CD4-positive, alpha-beta T cell treated with Interleukin-6 at 100 ng/mL for 8 hours (primary cell): ENCODE measurements around the gene PRKCD.

Experiments used
- DNase-seq: peaks from one replicate; pipeline ENCODE4 v3.0.0-alpha.2; 2020; ENCODE audit warnings: mixed read lengths, low spot score

The PRKCD gene

DNA sequence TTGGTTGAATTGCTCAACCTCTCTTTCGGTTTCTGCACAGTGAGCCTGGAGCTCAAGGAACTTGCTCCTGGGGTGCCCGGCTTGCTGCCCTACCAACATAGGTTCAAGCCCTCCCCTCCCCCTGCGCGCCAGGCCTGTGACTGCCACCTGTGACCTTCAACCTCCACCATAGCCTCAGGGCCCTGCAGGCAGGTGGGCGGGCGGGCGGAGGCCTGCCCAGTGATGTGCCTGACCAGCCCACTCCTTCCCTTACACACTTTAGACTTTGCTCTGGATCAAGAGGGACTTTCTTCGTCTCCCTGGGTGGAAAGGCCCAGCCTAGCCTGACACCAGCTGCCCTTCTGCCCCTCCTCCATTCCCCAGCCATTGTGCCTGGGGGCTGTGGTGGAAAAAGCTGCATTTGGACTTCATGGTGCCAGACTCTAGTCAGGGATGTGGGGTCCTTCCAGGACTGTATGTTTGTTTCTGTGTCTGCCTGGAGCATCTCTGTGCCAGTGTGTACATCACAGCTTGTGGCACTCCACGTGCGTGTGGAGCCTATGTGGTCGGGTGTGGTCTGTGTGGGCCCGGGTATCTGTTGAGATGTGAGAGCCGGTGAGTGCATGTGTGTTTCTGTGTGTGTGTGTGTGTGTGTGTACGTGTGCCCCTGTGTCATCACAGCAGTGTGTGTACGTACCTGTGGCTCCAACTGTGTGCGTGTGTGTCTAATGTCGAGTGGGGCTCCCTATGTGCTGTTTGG, 9.5 kb downstream of the PRKCD start:
- no peak for DNase-seq

DNA sequence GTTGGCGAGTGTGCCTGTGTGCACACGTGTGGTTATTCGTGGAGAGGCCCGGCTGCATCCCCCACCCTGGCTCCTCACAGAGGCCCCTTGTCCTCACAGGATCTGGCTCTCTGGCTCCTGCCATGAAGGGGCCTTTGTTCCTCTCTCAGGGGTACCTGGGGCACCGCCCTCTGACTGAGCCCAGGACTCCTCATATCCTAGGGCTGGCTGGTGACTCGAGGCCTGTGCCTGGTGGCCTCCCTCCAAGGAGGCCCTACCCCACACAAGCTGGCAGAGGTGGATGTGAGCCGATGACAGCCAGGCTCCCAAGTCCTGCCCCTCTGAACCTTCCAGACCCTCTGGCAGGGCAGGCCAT, 10.0 kb downstream of the PRKCD start:
- DNase-seq: no peak

DNA sequence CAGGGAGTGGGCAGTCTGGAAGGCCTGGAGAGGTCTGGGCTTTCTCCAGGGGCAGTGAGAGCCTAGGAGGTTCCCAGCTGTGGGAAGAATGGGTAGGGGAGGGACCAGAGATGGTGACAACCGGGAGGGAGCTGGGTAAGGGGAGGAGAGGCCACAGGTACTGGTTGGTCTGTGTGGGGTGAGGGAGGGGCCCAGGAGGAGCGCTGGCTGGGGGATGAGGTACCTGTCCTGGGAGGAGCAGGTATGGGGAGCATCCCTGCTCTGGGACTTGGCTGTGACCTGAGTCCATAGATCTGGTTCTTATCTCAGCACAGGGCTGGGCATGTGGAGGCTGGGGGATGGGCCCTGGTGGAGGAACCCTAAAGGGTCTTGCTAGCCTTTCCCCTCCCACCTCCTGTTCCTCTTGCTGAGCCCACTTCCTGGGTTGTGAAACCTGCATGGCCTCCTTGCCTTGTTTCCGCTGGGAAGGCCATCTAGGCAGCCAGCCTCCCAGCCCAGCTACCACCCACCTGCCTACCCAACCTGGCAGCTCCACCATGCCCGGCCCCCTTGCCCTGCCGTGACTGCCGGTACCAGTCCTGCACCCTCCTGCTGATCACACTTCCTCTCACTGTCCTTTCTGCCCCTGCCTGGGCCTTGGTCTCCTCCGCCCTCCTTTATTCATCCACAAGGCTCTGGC, 11.0 kb downstream of the PRKCD start:
- DNase-seq: no peak

DNA sequence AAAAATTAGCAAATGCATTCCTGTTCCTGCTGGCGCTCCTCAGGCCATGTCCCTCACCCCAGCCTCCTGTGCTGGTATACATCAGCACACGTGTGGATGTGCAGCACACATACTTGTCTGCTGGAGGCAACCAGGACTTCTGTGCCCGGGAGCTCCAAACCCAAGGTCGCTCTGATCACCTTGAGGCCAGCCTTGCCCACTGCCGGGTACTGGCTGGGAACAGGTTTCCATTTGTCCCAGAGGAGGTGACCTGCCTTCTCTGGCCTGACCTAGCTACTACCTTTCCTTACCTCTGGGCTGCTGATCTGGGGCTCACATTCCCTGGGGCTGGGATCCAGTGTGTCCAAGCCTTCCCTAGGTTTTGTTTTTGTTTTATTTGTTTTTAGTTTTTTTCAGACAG, 12.1 kb downstream of the PRKCD start:
- no peak for DNase-seq

DNA sequence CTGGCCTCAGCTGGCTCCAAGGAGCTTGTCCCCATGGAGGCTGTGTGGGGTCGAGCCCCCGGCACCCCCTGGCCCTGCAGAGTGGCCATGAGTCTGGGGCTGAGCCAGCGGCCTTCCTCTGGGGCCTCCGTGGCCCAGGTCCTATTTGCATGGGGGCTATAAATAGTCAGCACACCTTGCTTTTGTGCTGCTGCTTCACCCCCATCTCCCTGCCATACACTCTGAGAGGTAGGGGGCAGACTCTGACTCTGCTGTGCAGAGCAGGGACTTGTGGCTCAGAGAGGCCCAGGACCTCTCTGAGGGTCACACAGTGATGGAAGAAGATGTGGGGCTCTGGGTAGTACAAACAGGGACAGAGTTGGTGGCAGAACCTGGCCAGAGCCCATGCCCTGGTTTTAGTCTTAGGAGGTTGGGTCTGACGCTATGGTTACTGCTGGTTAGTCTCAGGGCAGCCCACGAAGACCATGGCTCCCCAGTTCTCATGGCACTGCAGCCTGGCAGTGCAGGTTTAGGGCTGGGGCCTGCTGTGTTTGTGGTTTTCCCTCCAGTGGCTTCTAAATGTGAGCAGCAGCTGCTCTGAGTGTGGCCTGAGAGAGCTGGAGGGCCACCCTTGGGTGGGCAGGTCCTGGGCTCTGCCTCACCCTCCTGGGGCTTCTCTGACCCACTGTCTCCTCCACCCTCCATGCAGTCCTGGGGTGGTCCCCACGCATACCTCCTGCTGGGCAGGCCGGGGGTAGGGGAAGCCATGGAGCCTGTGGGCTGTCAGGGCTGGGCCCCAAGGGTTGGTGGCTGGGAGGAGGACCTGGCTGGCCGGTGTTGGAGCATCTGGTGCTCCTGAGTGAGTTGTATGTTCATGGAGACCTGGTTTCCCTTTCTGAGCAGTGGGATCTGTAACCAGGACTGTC, 13.6 kb downstream of the PRKCD start:
- DNase-seq: no peak

DNA sequence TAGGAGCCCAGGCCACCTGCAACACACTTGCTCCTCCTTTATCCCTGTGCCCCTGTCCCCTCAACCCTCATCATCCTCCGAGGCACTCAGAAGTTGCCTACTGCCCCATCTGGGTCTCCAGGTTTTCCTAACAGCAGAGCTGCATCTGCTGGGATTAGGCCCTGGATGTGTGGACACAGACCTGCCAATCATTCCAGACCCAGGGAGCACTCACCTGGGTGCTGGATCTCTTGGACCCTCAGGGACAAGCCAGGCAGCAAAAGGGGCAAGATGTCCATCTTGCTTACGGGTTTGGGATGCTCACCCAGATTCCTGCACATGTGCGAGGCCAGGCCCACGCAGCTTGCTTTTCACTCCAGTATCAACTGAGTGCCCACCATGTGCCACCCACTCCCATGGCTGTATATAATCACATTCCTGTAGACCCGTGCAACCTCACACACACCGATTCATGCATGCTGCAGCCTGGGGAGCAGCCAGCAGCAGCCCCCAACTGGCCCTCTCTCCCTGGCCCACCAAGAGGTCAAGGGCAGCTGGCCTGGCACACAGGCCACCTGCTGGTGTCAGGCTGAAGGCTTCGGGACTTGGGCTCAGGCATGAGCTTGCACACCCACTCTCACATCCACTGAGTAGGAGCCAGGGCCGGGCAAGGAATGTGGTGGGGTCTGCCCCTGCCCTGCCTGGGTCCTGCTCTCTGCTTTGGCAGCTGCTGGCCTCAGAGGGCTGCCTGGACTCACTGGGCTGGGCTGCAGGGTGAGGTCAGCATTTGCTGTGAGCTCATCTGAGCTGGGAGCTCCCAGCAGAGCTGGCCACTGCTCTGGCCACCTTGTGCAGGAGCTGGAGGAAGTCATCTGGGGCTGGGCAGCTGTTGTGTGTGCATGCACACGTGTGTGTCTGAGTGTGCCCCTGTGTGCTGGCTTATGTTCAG, 14.9 kb downstream of the PRKCD start:
- DNase-seq: no peak

DNA sequence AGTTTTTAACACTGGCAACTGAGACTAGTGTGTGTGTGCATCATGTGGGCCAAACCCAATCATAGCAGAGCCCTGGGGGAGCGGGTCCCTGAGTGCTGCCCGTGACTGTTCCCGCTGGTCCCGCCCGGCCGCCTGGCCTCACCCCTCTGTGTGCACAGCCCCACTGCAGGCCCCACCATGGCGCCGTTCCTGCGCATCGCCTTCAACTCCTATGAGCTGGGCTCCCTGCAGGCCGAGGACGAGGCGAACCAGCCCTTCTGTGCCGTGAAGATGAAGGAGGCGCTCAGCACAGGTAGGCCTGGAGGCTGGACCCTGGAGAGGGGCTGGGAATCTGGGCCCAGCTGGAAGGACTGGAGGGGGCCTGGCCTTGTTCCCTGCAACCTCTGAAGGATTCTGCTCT, 17.2 kb downstream of the PRKCD start:
- DNase-seq: no peak

DNA sequence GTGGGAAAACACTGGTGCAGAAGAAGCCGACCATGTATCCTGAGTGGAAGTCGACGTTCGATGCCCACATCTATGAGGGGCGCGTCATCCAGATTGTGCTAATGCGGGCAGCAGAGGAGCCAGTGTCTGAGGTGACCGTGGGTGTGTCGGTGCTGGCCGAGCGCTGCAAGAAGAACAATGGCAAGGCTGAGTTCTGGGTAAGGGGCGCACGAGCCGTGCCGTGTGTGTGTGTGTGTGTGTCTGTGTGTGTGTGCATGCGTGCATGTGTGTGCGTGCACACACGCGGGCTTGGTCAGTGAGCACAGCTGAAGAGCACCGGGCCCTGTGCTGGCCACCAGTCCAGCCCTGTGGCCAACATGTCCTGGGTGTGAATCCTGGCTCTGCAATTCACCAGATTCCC, 18.6 kb downstream of the PRKCD start:
- no peak for DNase-seq

DNA sequence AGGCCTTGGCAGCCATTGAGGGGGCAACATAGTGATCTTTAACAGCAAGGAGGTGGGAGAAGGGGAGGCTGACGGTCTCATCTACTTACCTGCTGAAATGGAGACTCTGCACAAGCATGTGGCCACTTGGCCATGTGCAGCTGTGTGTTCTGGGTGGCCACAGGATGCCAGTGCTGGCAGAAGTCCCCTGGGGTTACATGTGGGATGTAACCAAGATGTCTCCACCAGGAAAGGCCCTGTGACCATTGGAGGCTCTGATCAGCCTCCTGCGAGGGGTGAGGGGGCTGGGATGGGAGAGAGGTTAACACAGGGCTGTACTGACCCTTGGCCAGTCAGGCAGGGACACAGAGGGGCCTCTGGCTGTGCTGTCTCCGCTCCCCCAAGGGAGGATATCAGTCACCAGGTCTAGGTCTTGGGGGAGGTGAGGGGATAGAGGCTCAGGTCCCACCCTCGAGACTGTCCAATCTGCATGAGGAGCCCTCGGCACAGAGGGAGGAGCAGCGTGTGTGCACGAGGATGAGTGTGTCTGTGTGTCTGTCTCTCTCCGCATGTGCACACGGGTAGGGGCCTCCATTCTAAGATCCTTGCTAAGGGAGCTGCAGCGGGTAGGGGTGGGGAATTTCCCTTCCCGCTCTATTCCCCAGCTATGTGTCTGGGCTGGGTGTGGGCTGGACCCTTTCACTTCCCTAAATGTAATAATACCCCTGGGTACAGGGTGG, 19.5 kb downstream of the PRKCD start:
- no peak for DNase-seq

DNA sequence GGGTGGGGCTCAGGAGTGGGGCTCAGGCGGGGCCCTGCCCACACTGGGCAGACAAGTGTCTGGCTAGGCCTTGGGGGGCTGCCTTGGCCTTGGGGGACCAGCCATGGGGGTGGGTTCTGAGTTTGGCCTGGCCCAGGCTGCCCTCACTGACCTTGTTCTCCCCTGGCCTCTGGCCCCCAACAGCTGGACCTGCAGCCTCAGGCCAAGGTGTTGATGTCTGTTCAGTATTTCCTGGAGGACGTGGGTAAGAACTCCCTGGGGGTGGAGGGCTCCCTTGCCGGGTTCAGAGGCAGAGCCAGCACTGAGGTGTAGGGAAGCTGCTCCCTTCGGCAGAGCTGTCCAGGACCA, 20.0 kb downstream of the PRKCD start:
- no peak for DNase-seq

DNA sequence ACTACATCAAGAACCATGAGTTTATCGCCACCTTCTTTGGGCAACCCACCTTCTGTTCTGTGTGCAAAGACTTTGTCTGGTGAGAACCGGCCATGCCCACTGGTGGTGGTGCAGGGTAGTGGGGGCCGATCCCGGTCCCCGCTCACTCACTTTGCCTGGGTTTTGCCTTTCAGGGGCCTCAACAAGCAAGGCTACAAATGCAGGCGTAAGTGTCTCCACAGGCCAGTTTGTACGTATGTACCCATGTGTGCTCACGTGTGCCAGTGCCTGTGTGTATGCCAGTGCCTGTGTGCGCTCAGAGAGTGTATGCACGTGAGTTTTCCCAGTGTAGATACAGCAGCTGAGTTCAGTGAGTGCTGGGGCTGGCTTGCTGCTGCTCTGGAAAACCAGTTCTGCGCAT, 20.5 kb downstream of the PRKCD start:
- DNase-seq: no peak

DNA sequence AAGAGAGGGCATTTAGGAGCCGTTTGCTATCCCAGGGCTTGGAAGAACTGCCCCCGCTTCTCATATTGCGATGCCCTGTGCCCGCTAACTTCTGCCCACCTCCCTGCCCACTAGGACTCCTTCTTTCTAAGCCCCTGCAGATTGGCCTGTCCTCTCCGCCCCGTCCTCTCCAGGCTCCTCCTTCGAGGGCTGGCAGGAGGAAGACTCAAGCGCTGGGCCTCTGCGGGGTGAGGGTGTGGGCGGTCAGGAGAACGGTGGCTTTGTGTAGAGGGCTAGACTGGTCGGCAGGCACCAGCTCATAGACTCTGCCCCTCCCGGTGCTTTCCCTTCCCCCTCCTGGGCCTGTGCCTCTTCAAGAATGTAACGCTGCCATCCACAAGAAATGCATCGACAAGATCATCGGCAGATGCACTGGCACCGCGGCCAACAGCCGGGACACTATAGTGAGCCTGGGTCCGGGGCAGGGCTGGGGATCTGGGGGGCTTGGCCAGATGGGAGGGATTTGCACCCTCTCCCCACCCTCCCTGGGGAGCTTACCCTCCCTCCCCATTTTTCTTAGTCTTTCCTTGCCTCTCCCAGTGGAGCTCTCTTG, 21.9 kb downstream of the PRKCD start:
- DNase-seq: no peak

DNA sequence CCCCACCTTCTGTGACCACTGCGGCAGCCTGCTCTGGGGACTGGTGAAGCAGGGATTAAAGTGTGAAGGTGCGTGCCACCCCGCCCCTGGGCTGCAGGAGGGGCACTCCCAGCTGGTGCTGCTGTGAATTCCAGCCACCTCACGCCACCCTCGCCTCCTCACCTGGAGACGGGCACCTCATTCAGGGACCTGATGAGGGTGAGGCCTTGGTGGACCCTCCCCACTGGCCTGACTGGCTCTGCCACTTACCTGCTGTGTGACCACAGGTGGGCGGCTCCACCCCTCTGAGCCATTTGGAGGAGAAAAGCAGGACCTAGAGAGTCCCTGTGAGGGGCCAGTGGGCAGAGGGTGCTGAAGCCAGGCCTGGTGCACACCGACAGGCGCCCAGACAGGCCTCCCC, 22.5 kb downstream of the PRKCD start:
- DNase-seq: no peak

DNA sequence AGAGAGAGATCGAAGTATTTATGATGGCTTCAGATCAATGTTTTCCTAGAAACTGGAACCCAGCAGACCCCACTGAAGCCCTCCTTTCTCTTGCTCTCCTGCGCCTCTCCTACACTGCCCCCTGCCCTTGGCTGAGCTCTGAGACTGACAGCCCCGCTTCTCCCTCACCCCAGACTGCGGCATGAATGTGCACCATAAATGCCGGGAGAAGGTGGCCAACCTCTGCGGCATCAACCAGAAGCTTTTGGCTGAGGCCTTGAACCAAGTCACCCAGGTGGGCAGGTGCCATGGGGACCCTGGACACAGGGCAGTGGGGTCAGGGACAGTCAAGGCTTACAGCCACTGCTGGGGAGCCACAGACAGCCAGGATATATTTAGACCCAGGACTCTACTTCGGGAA, 23.7 kb downstream of the PRKCD start:
- no peak for DNase-seq

DNA sequence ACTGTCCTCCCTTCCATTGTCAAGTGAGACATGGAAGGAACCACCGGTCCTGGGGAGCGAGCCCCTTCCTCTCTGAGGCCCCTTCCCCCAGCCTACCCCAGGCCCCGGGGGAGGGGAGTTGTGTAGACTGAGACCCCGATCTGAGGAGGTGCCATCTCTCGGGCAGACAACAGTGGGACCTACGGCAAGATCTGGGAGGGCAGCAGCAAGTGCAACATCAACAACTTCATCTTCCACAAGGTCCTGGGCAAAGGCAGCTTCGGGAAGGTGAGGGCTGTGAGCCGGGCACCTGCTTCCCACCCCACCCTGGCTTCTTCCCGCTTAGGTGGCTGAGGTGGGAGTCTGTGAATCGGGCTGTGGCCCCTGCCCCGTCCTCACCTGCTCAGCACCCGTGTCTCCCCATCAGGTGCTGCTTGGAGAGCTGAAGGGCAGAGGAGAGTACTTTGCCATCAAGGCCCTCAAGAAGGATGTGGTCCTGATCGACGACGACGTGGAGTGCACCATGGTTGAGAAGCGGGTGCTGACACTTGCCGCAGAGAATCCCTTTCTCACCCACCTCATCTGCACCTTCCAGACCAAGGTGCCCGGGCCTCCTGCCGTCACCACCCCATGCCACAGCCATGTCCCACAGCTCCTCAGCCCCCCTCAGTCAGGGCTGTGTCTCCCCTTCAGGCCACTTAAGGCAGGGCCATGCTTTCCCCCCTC, 24.9 kb downstream of the PRKCD start:
- DNase-seq: no peak

DNA sequence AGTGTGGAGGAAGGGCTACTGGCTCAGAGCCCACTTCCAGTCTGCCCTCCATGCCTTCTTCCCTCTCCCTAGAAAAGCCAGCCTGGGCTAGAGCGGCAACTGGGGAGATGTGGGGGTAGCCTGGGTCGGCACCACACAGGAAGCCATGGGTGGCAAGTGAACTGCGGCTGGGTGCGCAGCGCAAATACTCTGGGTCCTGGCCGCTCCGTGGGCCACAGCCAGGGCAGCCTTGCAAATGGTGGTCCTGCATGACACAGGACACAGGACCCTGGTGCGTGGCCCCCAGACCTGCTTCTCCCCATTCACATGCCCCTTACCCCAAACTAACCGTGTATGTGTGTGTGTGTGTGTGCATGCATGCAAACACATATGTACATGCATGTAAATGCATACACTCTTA, 25.7 kb downstream of the PRKCD start:
- no peak for DNase-seq

DNA sequence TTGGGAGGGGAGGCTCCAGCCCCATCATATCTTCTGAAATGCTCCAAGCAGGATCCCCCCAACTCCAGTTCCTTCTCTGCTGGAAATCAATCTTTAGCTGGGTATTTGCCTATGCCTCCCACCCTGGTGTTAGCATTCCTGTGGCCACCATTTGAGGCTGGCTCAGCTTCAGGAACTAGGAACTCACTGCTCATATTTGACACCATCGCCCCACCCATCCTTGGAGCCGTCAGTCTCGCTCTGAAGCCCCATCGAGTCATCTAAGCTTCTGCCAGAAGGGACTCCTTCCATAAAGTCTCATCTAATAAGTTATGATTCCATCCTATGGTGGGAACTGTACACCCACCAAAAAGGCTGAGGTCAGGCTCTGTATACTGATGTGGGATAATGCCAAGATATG, 26.4 kb downstream of the PRKCD start:
- DNase-seq: no peak

DNA sequence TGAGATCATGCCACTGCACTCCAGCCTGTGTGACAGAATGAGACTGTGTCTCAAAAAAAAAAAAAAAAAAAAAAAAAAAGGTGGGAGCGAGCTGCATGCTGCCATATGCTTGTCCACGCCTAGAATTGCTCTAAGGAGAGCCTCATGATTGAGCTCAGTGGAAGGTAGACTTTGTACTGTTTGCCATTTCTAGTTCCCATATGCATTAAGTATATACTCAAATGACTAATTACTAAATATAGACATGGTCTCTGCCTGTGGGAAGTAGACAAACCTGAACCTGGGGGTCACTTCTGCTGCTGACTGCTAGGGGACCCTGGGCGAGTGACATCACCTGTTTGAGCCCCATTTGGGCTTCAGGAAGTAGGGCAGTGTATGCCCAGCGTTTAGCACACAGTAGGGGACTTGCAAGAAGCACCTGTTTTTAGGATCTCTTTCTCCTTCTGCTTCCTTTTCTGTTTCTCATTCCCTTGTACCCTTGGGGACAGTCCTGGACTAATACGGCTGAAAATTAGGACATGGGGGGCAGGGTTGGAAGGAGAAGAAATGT, 27.2 kb downstream of the PRKCD start:
- DNase-seq: no peak

DNA sequence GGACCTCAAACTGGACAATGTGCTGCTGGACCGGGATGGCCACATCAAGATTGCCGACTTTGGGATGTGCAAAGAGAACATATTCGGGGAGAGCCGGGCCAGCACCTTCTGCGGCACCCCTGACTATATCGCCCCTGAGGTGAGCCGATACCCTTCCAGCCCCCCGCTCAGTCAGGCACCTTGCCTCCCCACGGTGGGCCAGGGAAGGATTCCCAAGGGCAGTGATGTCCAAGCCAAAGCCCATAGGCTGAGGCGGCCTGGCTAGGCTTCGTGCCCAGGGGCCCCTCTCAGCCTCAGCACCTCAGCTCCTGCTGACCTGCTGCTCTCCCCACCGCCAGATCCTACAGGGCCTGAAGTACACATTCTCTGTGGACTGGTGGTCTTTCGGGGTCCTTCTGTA, 27.7 kb downstream of the PRKCD start:
- no peak for DNase-seq

DNA sequence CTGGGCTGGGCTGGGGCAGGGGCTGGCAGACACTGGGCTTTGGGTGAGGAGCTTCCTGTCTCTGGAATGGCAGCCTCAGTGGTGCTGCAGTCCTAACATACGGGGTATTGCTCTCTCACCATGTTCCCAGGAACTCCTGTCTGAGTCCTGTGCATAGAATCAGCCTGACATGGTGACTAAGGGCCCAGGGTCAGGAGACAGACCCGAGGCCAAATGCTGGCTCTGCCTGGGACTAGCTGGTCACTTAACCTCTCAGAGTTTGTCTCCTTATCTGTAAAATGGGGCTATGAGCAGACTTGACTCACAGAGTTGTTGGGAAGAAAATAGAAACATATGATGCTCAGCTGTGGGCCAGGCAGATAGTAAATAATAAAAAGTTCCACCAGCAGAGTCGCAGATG, 28.3 kb downstream of the PRKCD start:
- DNase-seq: no peak
